ENCODE measurements around the gene RERG.

DNA sequence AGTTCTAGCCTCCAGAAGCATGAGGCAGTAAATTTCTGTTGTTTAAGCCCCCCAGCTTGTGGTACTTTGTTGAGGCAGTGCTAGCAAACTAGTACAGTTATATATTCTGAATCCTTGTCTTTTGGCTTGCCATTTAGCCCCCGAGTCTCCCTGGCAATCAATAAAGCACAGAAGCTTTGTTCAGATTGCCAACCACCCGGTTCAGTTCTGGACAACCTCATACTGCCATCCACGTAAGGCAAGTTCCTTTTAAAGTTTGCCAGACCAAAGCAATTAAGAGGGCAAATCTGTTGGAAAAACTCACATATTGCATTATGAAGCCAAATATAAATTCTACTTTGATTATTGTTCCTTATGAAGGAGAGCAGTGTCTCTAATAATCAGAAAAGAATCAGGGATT lies 67.1 kb downstream of the RERG start:
- TF ChIP-seq, protein P1, sequence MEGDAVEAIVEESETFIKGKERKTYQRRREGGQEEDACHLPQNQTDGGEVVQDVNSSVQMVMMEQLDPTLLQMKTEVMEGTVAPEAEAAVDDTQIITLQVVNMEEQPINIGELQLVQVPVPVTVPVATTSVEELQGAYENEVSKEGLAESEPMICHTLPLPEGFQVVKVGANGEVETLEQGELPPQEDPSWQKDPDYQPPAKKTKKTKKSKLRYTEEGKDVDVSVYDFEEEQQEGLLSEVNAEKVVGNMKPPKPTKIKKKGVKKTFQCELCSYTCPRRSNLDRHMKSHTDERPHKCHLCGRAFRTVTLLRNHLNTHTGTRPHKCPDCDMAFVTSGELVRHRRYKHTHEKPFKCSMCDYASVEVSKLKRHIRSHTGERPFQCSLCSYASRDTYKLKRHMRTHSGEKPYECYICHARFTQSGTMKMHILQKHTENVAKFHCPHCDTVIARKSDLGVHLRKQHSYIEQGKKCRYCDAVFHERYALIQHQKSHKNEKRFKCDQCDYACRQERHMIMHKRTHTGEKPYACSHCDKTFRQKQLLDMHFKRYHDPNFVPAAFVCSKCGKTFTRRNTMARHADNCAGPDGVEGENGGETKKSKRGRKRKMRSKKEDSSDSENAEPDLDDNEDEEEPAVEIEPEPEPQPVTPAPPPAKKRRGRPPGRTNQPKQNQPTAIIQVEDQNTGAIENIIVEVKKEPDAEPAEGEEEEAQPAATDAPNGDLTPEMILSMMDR (IDR thresholded peaks at IDR 0.05; ENCODE audit: low read depth, low read length, missing input control), result no peak
- no peak for TF ChIP-seq YY1 (IDR thresholded peaks at IDR 0.05)
- TF ChIP-seq JUND (IDR thresholded peaks at IDR 0.05), result no peak
